ENCODE results near the gene EPB41L1.

EPB41L1 gene

GRCh38 chr20:36155629-36155971 lies 1.1 kb downstream of the EPB41L1 start:
- DNase-seq (ENCODE audit: low read depth): no peak

GRCh38 chr20:36155991-36156390 lies 1.5 kb downstream of the EPB41L1 start:
- no peak for DNase-seq (ENCODE audit: low read depth)

GRCh38 chr20:36157610-36158009 lies 3.1 kb downstream of the EPB41L1 start:
- DNase-seq (ENCODE audit: low read depth): no peak

GRCh38 chr20:36158160-36158741 lies 3.7 kb downstream of the EPB41L1 start:
- no peak for DNase-seq (ENCODE audit: low read depth)

GRCh38 chr20:36159833-36160232 lies 5.3 kb downstream of the EPB41L1 start:
- DNase-seq (ENCODE audit: low read depth): no peak

GRCh38 chr20:36162272-36162966 lies 7.9 kb downstream of the EPB41L1 start:
- no peak for DNase-seq (ENCODE audit: low read depth)

- DNase-seq (ENCODE audit: low read depth): no peak
These were observed 13.5 kb downstream of the EPB41L1 start for GRCh38 chr20:36167902-36168503.

GRCh38 chr20:36170542-36171215 lies 16.1 kb downstream of the EPB41L1 start:
- no peak for DNase-seq (ENCODE audit: low read depth)

- no peak for DNase-seq (ENCODE audit: low read depth)
These were observed 19.0 kb downstream of the EPB41L1 start for GRCh38 chr20:36173451-36173933.

GRCh38 chr20:36175016-36175415 lies 20.5 kb downstream of the EPB41L1 start:
- no peak for DNase-seq (ENCODE audit: low read depth)

GRCh38 chr20:36175475-36175995 lies 21.0 kb downstream of the EPB41L1 start:
- no peak for DNase-seq (ENCODE audit: low read depth)

GRCh38 chr20:36177716-36178115 lies 23.2 kb downstream of the EPB41L1 start:
- DNase-seq (ENCODE audit: low read depth): no peak

- DNase-seq (ENCODE audit: low read depth): no peak
These were observed 24.8 kb downstream of the EPB41L1 start for GRCh38 chr20:36179170-36179945.

GRCh38 chr20:36180323-36180722 lies 25.8 kb downstream of the EPB41L1 start:
- DNase-seq (ENCODE audit: low read depth): no peak

- DNase-seq (ENCODE audit: low read depth): no peak
These were observed 27.5 kb downstream of the EPB41L1 start for GRCh38 chr20:36181934-36182603.

- DNase-seq (ENCODE audit: low read depth): no peak
These were observed 28.1 kb downstream of the EPB41L1 start for GRCh38 chr20:36182604-36183154.

GRCh38 chr20:36183155-36183944 lies 28.8 kb downstream of the EPB41L1 start:
- no peak for DNase-seq (ENCODE audit: low read depth)

GRCh38 chr20:36184816-36185776 lies 30.6 kb downstream of the EPB41L1 start:
- no peak for DNase-seq (ENCODE audit: low read depth)

Measured in stimulated activated CD8-positive, alpha-beta memory T cell treated with anti-CD3 and anti-CD28 coated beads, Interleukin-15, amount 100 ng/mL, for 1 hour (primary cell).